Testis (tissue), 3 donors: Measurements from ENCODE around the gene GRIK4. TPM values are rescaled to one million over a fixed set of nuclear protein-coding genes. Genes with fewer than 3 reads are reported as not detected.
"Not testable (repeated sequence)": the region's sequence is repeated elsewhere in the genome, so short reads cannot be mapped to it uniquely, and the experiment has no call there.

Source experiments
- DNase-seq: peaks from one replicate; pipeline ENCODE4 v3.0.0-alpha.2; 2019
- H3K27ac ChIP-seq, 2 donors: fragments of 200-600 bp; sonication (generic); one replicate each; pipeline ENCODE4 v1.5.1; 2019
- H3K27me3 ChIP-seq: fragments of 200-600 bp; sonication (generic); one replicate; pipeline ENCODE4 v1.5.1; 2019
- H3K36me3 ChIP-seq: fragments of 200-600 bp; sonication (generic); one replicate; pipeline ENCODE4 v1.5.1; 2017; ENCODE audit warnings: low read depth; ENCODE audit errors: missing control alignments
- H3K4me1 ChIP-seq: fragments of 200-600 bp; sonication (generic); one replicate; pipeline ENCODE4 v1.5.1; 2019
- H3K4me3 ChIP-seq, 2 donors: fragments of 200-600 bp; sonication (generic); one replicate each; pipeline ENCODE4 v1.5.1; 2017 to 2019
- H3K9me3 ChIP-seq: fragments of 200-600 bp; sonication (generic); one replicate; pipeline ENCODE4 v1.5.1; 2017
- POLR2A ChIP-seq: fragments of 450-650 bp; IDR thresholded peaks from one replicate; pipeline ENCODE4 v1.6.1; 2017; ENCODE audit warnings: antibody characterized with exemption, mild to moderate bottlenecking, moderate library complexity
- WGBS, 2 donors: methylation state at CpG; one replicate each; pipeline ENCODE4 v1.1.5; 2018; 5-methylcytosine and 5-hydroxymethylcytosine counted together
- intact Hi-C: fragments of 100-400 bp; cut with DNase I; formaldehyde crosslinking; loops from one replicate; pipeline ENCODE4 v1.15.1; 2023; ENCODE audit warnings: low total_unique reads
- polyA plus RNA-seq: library from polyadenylated mRNA; stranded (reverse); fragments of 350-450 nt; fragmentation: Illumina TruSeq; extraction: RNeasy Lipid Tissue Mini Kit (QIAGEN cat#74804); gene quantifications from one replicate; pipeline ENCODE4 v1.2.3, GENCODE V29; 2014; ENCODE audit warnings: low read depth, low replicate concordance; ENCODE audit not compliant: insufficient read depth
- total RNA-seq, 2 donors: library from RNA; depleted of rRNA; stranded (reverse); fragments of >200 nt; gene quantifications; one replicate each; pipeline ENCODE4 v1.2.3, GENCODE V29; 2016
- TF ChIP-seq, protein P1 (sequence below), 3 experiments: fragments of 450-650 bp in 2 of 3; fragments of 200-600 bp in 1 of 3; sonication (generic) in 1 of 3; IDR thresholded peaks; one replicate each; pipeline ENCODE4 v1.5.1; 2016 to 2019; ENCODE audit warnings: antibody characterized with exemption in 3 of 3, mild to moderate bottlenecking in 2 of 3, moderate library complexity in 1 of 3

The GRIK4 gene
- total and polyA plus RNA-seq, 3 donors from 2014 or later: 2.6 to 3.0 (median 2.6) TPM

DNA sequence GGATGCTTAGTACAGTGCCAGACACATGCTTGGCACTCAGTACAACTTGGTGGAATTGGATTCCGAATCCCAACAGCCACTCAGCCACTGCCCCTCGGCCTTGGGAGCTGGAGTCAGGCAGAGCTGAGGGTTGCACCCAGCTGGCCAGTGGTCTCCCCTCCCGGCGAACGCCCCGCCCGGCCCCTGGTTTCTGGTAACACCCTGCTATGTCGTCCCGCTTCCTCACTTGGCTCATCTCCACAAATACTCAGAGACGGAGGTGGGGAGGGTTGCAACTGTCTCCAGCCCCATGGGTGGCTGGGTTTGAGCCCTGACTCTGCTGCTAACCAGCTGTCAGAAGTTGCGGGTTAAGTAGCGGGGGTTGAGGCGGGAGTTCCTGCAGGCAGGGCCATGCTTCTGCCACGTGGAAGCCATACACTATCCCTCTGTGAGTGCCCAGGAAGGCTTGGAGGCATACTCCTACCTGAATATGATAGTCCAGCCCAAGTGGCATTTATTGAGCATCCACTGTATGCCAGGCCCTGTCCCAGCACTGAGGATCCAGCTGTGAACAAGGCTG is 67.1 kb downstream of the GRIK4 start:
- TF ChIP-seq, protein P1, sequence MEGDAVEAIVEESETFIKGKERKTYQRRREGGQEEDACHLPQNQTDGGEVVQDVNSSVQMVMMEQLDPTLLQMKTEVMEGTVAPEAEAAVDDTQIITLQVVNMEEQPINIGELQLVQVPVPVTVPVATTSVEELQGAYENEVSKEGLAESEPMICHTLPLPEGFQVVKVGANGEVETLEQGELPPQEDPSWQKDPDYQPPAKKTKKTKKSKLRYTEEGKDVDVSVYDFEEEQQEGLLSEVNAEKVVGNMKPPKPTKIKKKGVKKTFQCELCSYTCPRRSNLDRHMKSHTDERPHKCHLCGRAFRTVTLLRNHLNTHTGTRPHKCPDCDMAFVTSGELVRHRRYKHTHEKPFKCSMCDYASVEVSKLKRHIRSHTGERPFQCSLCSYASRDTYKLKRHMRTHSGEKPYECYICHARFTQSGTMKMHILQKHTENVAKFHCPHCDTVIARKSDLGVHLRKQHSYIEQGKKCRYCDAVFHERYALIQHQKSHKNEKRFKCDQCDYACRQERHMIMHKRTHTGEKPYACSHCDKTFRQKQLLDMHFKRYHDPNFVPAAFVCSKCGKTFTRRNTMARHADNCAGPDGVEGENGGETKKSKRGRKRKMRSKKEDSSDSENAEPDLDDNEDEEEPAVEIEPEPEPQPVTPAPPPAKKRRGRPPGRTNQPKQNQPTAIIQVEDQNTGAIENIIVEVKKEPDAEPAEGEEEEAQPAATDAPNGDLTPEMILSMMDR (IDR thresholded peaks at IDR 0.05): no peak
- no peak for TF ChIP-seq POLR2A
- 69 to 86% methylated on average over 2 to 14 of the region's 14 CpGs for WGBS, 2 donors
- no peaks in the 10 kb centered on the region for H3K9me3 ChIP-seq
- H3K4me3 ChIP-seq: no peak overlapping the region
- no peaks in the 10 kb centered on the region for H3K27me3 ChIP-seq
- DNase-seq: no peak
- no peaks in the 10 kb centered on the region for H3K36me3 ChIP-seq
- no peaks in the 10 kb centered on the region for H3K4me1 ChIP-seq
- no peak overlapping the region for H3K27ac ChIP-seq
- intact Hi-C loops: no loop called here

DNA sequence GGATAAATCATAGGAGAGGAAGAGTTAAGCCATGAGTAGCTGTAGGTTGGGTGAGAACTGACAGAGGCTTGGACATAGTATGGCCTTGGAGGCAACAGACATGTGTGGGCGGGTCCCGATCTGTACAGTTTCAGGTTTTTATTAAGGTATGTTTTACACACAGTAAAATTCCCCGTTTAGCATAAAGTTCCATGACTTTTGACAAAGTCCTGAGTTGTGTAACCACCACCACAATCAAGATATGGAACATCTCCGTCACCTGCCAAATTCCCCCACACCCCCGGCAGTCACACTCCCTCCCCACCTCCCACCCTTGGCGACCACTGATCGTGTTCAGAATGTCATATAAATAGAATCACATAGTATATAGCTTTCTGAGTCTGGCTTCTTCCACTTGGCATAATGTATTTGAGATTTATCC is 68.1 kb downstream of the GRIK4 start:
- intact Hi-C loops: no loop called here
- H3K9me3 ChIP-seq: no peaks in the 10 kb centered on the region
- DNase-seq: no peak
- 48 to 65% methylated on average over 7 of the region's 7 CpGs for WGBS, 2 donors
- H3K27ac ChIP-seq: no peak overlapping the region
- TF ChIP-seq, protein P1 (IDR thresholded peaks at IDR 0.05): no peak
- TF ChIP-seq POLR2A: no peak
- H3K4me1 ChIP-seq: no peaks in the 10 kb centered on the region
- no peak overlapping the region for H3K4me3 ChIP-seq
- H3K27me3 ChIP-seq: no peaks in the 10 kb centered on the region
- H3K36me3 ChIP-seq: no peaks in the 10 kb centered on the region

DNA sequence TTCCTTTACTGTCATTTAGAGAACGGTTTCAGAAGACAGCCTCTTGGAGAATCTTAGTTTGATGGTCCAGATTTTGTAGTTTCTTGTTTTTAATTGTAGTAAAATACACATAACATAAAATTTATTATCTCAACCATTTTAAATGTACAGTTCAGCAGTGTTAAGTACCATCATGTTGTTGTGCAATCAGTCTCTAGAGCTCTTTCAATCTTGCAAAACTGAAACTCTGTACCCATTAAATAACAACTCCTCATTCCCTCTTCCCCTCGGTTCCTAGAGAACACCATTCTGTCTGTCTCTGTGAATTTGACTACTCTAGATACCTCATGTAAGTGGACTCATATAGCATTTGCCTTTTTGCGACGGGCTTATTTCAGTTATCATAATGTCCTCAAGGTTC is 69.8 kb downstream of the GRIK4 start:
- intact Hi-C loops: no loop called here
- no peak for TF ChIP-seq POLR2A
- TF ChIP-seq, protein P1 (IDR thresholded peaks at IDR 0.05): no peak
- H3K27me3 ChIP-seq: no peaks in the 10 kb centered on the region
- H3K36me3 ChIP-seq: no peaks in the 10 kb centered on the region
- no peaks in the 10 kb centered on the region for H3K9me3 ChIP-seq
- no peaks in the 10 kb centered on the region for H3K4me1 ChIP-seq
- H3K27ac ChIP-seq: no peak overlapping the region
- whole genome bisulfite sequencing, 2 donors: 68 to 74% methylated on average over 4 of the region's 4 CpGs
- DNase-seq: no peak
- no peak overlapping the region for H3K4me3 ChIP-seq

DNA sequence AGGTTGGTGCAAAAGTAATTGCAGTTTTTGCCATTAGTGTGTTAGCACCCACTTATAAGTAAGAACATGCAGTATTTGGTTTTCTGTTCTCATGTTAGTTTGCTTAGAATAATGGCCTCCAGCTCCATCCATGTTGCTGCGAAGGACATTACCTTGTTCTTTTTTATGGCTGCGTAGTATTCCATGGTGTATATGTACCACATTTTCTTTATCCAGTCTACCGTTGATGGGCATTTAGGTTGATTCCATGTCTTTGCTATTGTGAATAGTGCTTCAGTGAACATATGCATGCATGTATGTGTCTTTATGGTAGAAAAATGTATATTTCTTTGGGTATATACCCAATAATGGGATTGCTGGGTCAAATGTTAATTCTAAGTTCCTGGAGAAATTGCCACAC is 71.0 kb downstream of the GRIK4 start:
- H3K4me3 ChIP-seq, DNase-seq, intact Hi-C loops, H3K27ac ChIP-seq, H3K4me1 ChIP-seq, H3K9me3 ChIP-seq, H3K27me3 ChIP-seq, H3K36me3 ChIP-seq: not testable (repeated sequence)
- 91 to 93% methylated on average over 3 of the region's 3 CpGs for WGBS, 2 donors

DNA sequence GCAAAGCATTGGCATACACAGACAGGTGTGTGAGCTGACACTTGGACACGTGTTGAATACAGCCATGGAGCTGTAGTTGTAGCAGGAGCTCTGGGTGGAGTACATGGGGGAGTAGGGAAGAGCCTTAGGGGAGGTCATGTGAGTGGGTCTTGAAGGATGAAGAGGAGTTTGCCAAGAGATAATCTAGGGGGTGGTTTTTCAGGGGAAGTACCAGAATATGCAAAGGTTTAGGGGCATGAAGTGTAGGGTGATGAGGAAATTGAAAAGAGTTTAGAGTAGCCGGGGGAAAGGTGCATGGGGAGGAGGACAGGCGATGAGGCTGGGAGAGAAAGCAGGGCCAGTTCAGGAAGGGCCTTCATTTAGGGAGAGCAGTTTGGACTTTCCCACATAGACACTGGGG is 74.5 kb downstream of the GRIK4 start:
- no peak overlapping the region for H3K4me3 ChIP-seq
- no peak for DNase-seq
- no peaks in the 10 kb centered on the region for H3K4me1 ChIP-seq
- no peaks in the 10 kb centered on the region for H3K36me3 ChIP-seq
- no peaks in the 10 kb centered on the region for H3K9me3 ChIP-seq
- intact Hi-C loops: no loop called here
- H3K27ac ChIP-seq: no peak overlapping the region
- no peaks in the 10 kb centered on the region for H3K27me3 ChIP-seq
- WGBS, 2 donors: 58 to 62% methylated on average over 3 of the region's 3 CpGs
- TF ChIP-seq POLR2A: no peak
- TF ChIP-seq, protein P1 (IDR thresholded peaks at IDR 0.05): no peak
